Mucosa of descending colon (tissue), 3 donors: ENCODE results near the gene THAP4. TPM values are rescaled to one million over a fixed set of nuclear protein-coding genes. Genes with fewer than 3 reads are reported as not detected.

Source experiments
- ATAC-seq: fragments of 200-7000 bp; cut with Tn5 transposase; one replicate; pipeline ENCODE4 v1.9.1; 2020; ENCODE audit warnings: mild to moderate bottlenecking, moderate library complexity
- DNase-seq, 3 donors: peaks; one replicate each; pipeline ENCODE4 v3.0.0-alpha.2; 2020
- H3K36me3 ChIP-seq: fragments of 200-600 bp; one replicate; pipeline ENCODE4 v1.8.0; 2021; ENCODE audit warnings: low read depth, mild to moderate bottlenecking
- H3K4me1 ChIP-seq: fragments of 200-600 bp; one replicate; pipeline ENCODE4 v1.8.0; 2021; ENCODE audit warnings: low read depth, mild to moderate bottlenecking
- H3K4me3 ChIP-seq: fragments of 200-600 bp; one replicate; pipeline ENCODE4 v1.8.0; 2021; ENCODE audit warnings: mild to moderate bottlenecking
- H3K9me3 ChIP-seq: fragments of 200-600 bp; one replicate; pipeline ENCODE4 v1.8.0; 2021; ENCODE audit warnings: mild to moderate bottlenecking
- CTCF ChIP-seq: fragments of 200-600 bp; IDR thresholded peaks from one replicate; pipeline ENCODE4 v1.8.0; 2022; ENCODE audit warnings: antibody characterized with exemption, mild to moderate bottlenecking
- intact Hi-C, 2 donors: fragments of 100-400 bp; cut with DNase I in 1 of 2; cut with micrococcal nuclease in 1 of 2; formaldehyde crosslinking; loops; one replicate each; pipeline versions ENCODE4 v1.11.0 to v1.11.1; 2022; cut with DNase I, micrococcal nuclease
- total RNA-seq, 3 donors: library from RNA; stranded (reverse); fragmentation: NEBNext Ultra II Directional in 2 of 3; extraction: Animal tissue kit (Norgen Biotek cat#: 25700) in 2 of 3; gene quantifications; one replicate each; pipeline versions ENCODE4 v1.2.1 to v1.2.4, GENCODE V29; 2021 to 2023
- donor health status: DM: no; HTN: no; CAD: no; lungs with moderate emphysema.
- donor health status: DM: no; HTN: no; CAD: no.
- donor health status: DM: no; HTN: yes; CAD: no.

THAP4 gene
- total RNA-seq, 3 donors from 2014 or later = 67.3 to 86.2 (median 68.8) TPM

GRCh38 chr2:241673189-241673663 is 36.3 kb upstream of the THAP4 start:
- no peak for TF ChIP-seq CTCF
- Histone ChIP-seq H3K4me3 (no peak overlapping the region), H3K4me1 (no peaks in the 10 kb centered on the region), H3K36me3 (no peaks in the 10 kb centered on the region), H3K9me3 (no peaks in the 10 kb centered on the region)
- DNase-seq (no peak), ATAC-seq (no peak)
- intact Hi-C loops = no loop called here

GRCh38 chr2:241672243-241673188 is 35.6 kb upstream of the THAP4 start:
- DNase-seq (no peak), ATAC-seq (no peak)
- intact Hi-C loops = no loop called here
- Histone ChIP-seq H3K36me3 (peaks cover 4% of the 10 kb centered on the region), H3K9me3 (no peaks in the 10 kb centered on the region), H3K4me1 (no peaks in the 10 kb centered on the region), H3K4me3 (no peak overlapping the region)
- no peak for TF ChIP-seq CTCF

GRCh38 chr2:241671457-241672240 is 34.7 kb upstream of the THAP4 start:
- no peak for TF ChIP-seq CTCF
- intact Hi-C loops = no loop called here
- DNase-seq (no peak), ATAC-seq (peak; percentile 3)
- H3K36me3 ChIP-seq = peaks cover 6% of the 10 kb centered on the region
- no peaks in the 10 kb centered on the region for H3K4me1 ChIP-seq
- H3K4me3 ChIP-seq = no peak overlapping the region
- H3K9me3 ChIP-seq = no peaks in the 10 kb centered on the region

- intact Hi-C loops = no loop called here
- TF ChIP-seq CTCF = no peak
- H3K36me3 ChIP-seq = peaks cover 6% of the 10 kb centered on the region
- ATAC-seq = peak; percentile 46
- no peaks in the 10 kb centered on the region for H3K9me3 ChIP-seq
- H3K4me3 ChIP-seq = no peak overlapping the region
- no peaks in the 10 kb centered on the region for H3K4me1 ChIP-seq
- DNase-seq = peak in 1 of 3 donors; percentile 33
Measured at GRCh38 chr2:241670333-241671110, 33.6 kb upstream of the THAP4 start.

GRCh38 chr2:241668839-241669238 is 31.9 kb upstream of the THAP4 start:
- no peak overlapping the region for H3K4me3 ChIP-seq
- H3K4me1 ChIP-seq = no peaks in the 10 kb centered on the region
- no peaks in the 10 kb centered on the region for H3K9me3 ChIP-seq
- DNase-seq = peak in 1 of 3 donors; percentile 15
- H3K36me3 ChIP-seq = peaks cover 6% of the 10 kb centered on the region
- no peak for ATAC-seq
- no peak for TF ChIP-seq CTCF
- intact Hi-C loops = no loop called here
